GM19193 (cell line): Measurements from ENCODE around the gene SASH1.

Experiments used
- POLR2A ChIP-seq: IDR thresholded peaks from 4 replicates; pipeline ENCODE4 v1.6.1; 2011; ENCODE audit not compliant: insufficient read depth, insufficient read length; ENCODE audit errors: extremely low read depth

The SASH1 gene

GRCh38 chr6:148342350-148343046, at the start of gene SASH1:
Gene SASH1 (plus strand): TSS chr6:148342838. CDS start chr6:148343068, 230 bp downstream.
- peak; percentile 32 for TF ChIP-seq POLR2A

- TF ChIP-seq POLR2A: no peak
Observed at GRCh38 chr6:148293181-148293995, 49.2 kb upstream of the SASH1 start.

- TF ChIP-seq POLR2A: no peak
Observed at GRCh38 chr6:148294059-148294458, 48.6 kb upstream of the SASH1 start.

- TF ChIP-seq POLR2A: no peak
Observed at GRCh38 chr6:148295261-148295887, 47.3 kb upstream of the SASH1 start.

GRCh38 chr6:148296771-148297170, 45.9 kb upstream of the SASH1 start:
- TF ChIP-seq POLR2A: no peak

- no peak for TF ChIP-seq POLR2A
Observed at GRCh38 chr6:148298683-148299082, 44.0 kb upstream of the SASH1 start.

- TF ChIP-seq POLR2A: no peak
Observed at GRCh38 chr6:148303616-148304015, 39.0 kb upstream of the SASH1 start.

GRCh38 chr6:148304976-148305375, 37.7 kb upstream of the SASH1 start:
- no peak for TF ChIP-seq POLR2A

- TF ChIP-seq POLR2A: no peak
Observed at GRCh38 chr6:148306286-148306685, 36.4 kb upstream of the SASH1 start.

- TF ChIP-seq POLR2A: no peak
Observed at GRCh38 chr6:148307405-148307804, 35.2 kb upstream of the SASH1 start.

- no peak for TF ChIP-seq POLR2A
Observed at GRCh38 chr6:148309301-148309700, 33.3 kb upstream of the SASH1 start.

GRCh38 chr6:148311966-148312669, 30.5 kb upstream of the SASH1 start:
- TF ChIP-seq POLR2A: no peak

- no peak for TF ChIP-seq POLR2A
Observed at GRCh38 chr6:148313488-148313887, 29.1 kb upstream of the SASH1 start.

GRCh38 chr6:148316308-148316707, 26.3 kb upstream of the SASH1 start:
- no peak for TF ChIP-seq POLR2A

- no peak for TF ChIP-seq POLR2A
Observed at GRCh38 chr6:148317051-148317450, 25.6 kb upstream of the SASH1 start.

GRCh38 chr6:148317739-148318138, 24.9 kb upstream of the SASH1 start:
- TF ChIP-seq POLR2A: no peak

- no peak for TF ChIP-seq POLR2A
Observed at GRCh38 chr6:148322704-148323103, 19.9 kb upstream of the SASH1 start.
